Caco-2 (cell line): ENCODE measurements around the gene ZBTB39. TPM values are rescaled to one million over a fixed set of nuclear protein-coding genes. Genes with fewer than 3 reads are reported as not detected.

Experiments used
- BruUV-seq: library from RNA; stranded (reverse); fragments of 400-500 nt; replicated peaks from 2 replicates; lab custom pipeline; 2021; lab: Mats Ljungman, UMichigan
- CTCF ChIA-PET: fragments of 300-600 bp; sonication (Branson Sonifier 250); formaldehyde crosslinking; loops from one replicate; lab custom pipeline; 2022; ENCODE audit warnings: antibody characterized with exemption; lab: Charles Lee
- POLR2A ChIA-PET: fragments of 300-600 bp; sonication (Branson Sonifier 250); formaldehyde crosslinking; loops from one replicate; lab custom pipeline; 2022; ENCODE audit warnings: antibody characterized with exemption; lab: Charles Lee
- DNase-seq, 2 experiments: peaks; one replicate each; pipeline versions ENCODE4 v3.0.0 to v3.0.0-alpha.2; 2020 to 2022
- H3K27me3 ChIP-seq: replicated peaks from 2 replicates; pipeline ENCODE4 v1.6.0; 2011; ENCODE audit warnings: low read length; ENCODE audit not compliant: control insufficient read depth, insufficient read depth
- H3K36me3 ChIP-seq: 2 replicates; pipeline ENCODE4 v1.5.1; 2011; ENCODE audit warnings: low read length; ENCODE audit not compliant: control insufficient read depth, insufficient read depth
- H3K4me1 ChIP-seq: fragments of 250-450 bp; sonication (Bioruptor Pico); 2 replicates; pipeline ENCODE4 v1.5.1; 2020; ENCODE audit warnings: mild to moderate bottlenecking
- H3K4me3 ChIP-seq: 2 replicates; pipeline ENCODE4 v1.5.1; 2011; ENCODE audit warnings: low read depth, mild to moderate bottlenecking, control low read depth, low read length
- H3K9me3 ChIP-seq: fragments of 250-450 bp; sonication (Bioruptor Pico); 2 replicates; pipeline ENCODE4 v1.5.1; 2020; ENCODE audit warnings: mild to moderate bottlenecking, moderate library complexity
- H3K27ac Mint-ChIP-seq: one replicate; pipeline ENCODE4 v1.8.0; 2022; ENCODE audit warnings: mixed read lengths; ENCODE audit not compliant: unreplicated experiment
- H3K27me3 Mint-ChIP-seq: one replicate; pipeline ENCODE4 v1.8.0; 2022; ENCODE audit warnings: mixed read lengths; ENCODE audit not compliant: insufficient read depth, unreplicated experiment
- H3K36me3 Mint-ChIP-seq: one replicate; pipeline ENCODE4 v1.8.0; 2022; ENCODE audit warnings: mild to moderate bottlenecking, mixed read lengths; ENCODE audit not compliant: insufficient read depth, unreplicated experiment
- H3K4me1 Mint-ChIP-seq: one replicate; pipeline ENCODE4 v1.8.0; 2022; ENCODE audit warnings: low read depth, mixed read lengths; ENCODE audit not compliant: unreplicated experiment
- H3K4me3 Mint-ChIP-seq: one replicate; pipeline ENCODE4 v1.8.0; 2022; ENCODE audit warnings: mild to moderate bottlenecking, moderate library complexity, mixed read lengths; ENCODE audit not compliant: unreplicated experiment
- H3K9me3 Mint-ChIP-seq: one replicate; pipeline ENCODE4 v1.8.0; 2022; ENCODE audit warnings: mixed read lengths; ENCODE audit not compliant: unreplicated experiment
- CTCF ChIP-seq, 2 experiments: fragments of 200-600 bp in 1 of 2; IDR thresholded peaks; 1 replicate in 1 of 2; 2 replicates in 1 of 2; pipeline versions ENCODE4 v1.5.1 to v1.8.0; 2011 to 2022; ENCODE audit warnings: antibody characterized with exemption in 1 of 2, control low read depth in 1 of 2, inconsistent platforms in 1 of 2, low read depth in 1 of 2, low read length in 1 of 2, mild to moderate bottlenecking in 1 of 2, moderate library complexity in 1 of 2; ENCODE audit not compliant: insufficient read depth in 1 of 2, severe bottlenecking in 1 of 2, unreplicated experiment in 1 of 2
- intact Hi-C: fragments of 100-400 bp; cut with micrococcal nuclease; formaldehyde crosslinking; loops from one replicate; pipeline ENCODE4 v1.10.0; 2022; ENCODE audit not compliant: unreplicated experiment
- total RNA-seq: library from RNA; stranded (reverse); gene quantifications from 2 replicates; pipeline ENCODE4 v1.2.3, GENCODE V29; 2022

The ZBTB39 gene
- total RNA-seq, 1 experiment from 2014 or later: 12.8 TPM

- Histone ChIP-seq H3K9me3 (no peaks in the 10 kb centered on the region), H3K4me3 (no peak overlapping the region), H3K36me3 (no peaks in the 10 kb centered on the region), H3K4me1 (peaks cover 7% of the 10 kb centered on the region), H3K27me3 (no peaks in the 10 kb centered on the region)
- H3K4me1 Mint-ChIP-seq: peaks cover 14% of the 10 kb centered on the region
- intact Hi-C loops: no loop called here
- peak in 1 of 2 experiments; percentile 17 for TF ChIP-seq CTCF (IDR thresholded peaks at IDR 0.05; ENCODE audit: insufficient read depth in 1 of 2, low read depth in 1 of 2, low read length in 1 of 2, severe bottlenecking in 1 of 2, unreplicated experiment in 1 of 2)
- BruUV-seq: no TSS peak
- H3K27ac Mint-ChIP-seq: no peak overlapping the region
- no peaks in the 10 kb centered on the region for H3K27me3 Mint-ChIP-seq
- H3K9me3 Mint-ChIP-seq: no peaks in the 10 kb centered on the region
- ChIA-PET POLR2A (no interaction called here), CTCF (no interaction called here)
- H3K36me3 Mint-ChIP-seq: no peaks in the 10 kb centered on the region
- DNase-seq: no peak
- H3K4me3 Mint-ChIP-seq: no peak overlapping the region
Observed at GRCh38 chr12:57012600-57013465, 6.5 kb upstream of the ZBTB39 start.

DNA sequence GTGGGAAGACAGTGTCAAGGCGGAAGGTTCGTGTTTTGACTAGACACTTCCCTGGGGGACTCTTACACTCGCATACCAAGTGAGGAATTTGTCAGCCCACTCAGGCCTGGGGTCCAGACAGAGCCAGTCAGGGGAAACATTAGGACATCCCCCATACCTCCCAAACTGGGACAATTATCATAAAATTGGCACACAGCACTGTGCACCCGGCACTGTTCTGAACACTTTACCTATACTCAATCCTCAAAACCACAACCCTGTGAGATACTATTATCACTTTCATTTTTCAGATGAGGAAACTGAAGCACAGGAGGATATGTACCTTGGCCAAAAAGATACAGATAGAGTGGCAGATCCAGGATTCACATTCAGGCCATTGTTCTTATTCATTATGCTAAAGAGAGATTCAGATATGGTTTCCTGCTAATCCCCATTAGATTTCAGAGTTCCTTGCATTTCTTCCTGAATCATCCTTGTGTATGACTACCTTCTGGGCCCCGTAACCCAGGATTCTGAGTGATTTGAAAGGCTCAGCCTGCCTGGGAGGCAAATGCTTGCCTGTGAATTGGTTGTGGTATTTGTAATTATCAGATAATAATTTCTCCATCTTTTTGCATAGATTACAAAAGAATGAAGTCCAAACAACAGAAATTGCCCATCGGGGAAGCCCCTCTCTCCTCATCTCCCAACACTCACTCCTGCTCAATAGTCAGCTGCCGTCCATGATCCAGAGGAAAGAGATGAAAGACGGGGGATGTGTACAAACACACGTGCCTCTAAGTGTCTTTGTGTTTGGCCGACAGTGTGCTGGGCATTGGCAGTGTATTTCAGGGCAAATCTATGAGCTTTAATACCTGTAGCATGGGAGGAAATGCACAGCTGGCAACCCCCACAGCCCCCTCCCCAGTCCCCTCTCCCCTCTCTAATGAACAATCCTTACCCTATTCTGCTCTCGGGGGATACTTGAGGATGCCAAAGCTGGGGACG, 5.4 kb upstream of the ZBTB39 start:
- no peaks in the 10 kb centered on the region for H3K27me3 ChIP-seq
- Mint-ChIP-seq H3K9me3 (no peaks in the 10 kb centered on the region), H3K27me3 (no peaks in the 10 kb centered on the region), H3K27ac (no peak overlapping the region), H3K36me3 (no peaks in the 10 kb centered on the region), H3K4me1 (peaks cover 16% of the 10 kb centered on the region), H3K4me3 (no peak overlapping the region)
- H3K9me3 ChIP-seq: no peaks in the 10 kb centered on the region
- CTCF ChIA-PET: interaction anchor here (0.5 to 1.1 kb wide), 2 partner anchors 100 to 328 kb away, joined by 3 to 7 read pairs; no protein-coding TSS in a partner anchor
- no peak for DNase-seq
- intact Hi-C loops: no loop called here
- no peaks in the 10 kb centered on the region for H3K36me3 ChIP-seq
- no peak overlapping the region for H3K4me3 ChIP-seq
- TF ChIP-seq CTCF (IDR thresholded peaks at IDR 0.05; ENCODE audit: insufficient read depth in 1 of 2, low read depth in 1 of 2, low read length in 1 of 2, severe bottlenecking in 1 of 2, unreplicated experiment in 1 of 2): no peak
- POLR2A ChIA-PET: no interaction called here
- BruUV-seq: no TSS peak
- peaks cover 10% of the 10 kb centered on the region for H3K4me1 ChIP-seq

GRCh38 chr12:57010627-57011247, 4.4 kb upstream of the ZBTB39 start:
- Mint-ChIP-seq H3K27ac (no peak overlapping the region), H3K4me1 (peaks cover 18% of the 10 kb centered on the region), H3K4me3 (no peak overlapping the region), H3K9me3 (no peaks in the 10 kb centered on the region), H3K36me3 (no peaks in the 10 kb centered on the region), H3K27me3 (no peaks in the 10 kb centered on the region)
- Histone ChIP-seq H3K27me3 (no peaks in the 10 kb centered on the region), H3K9me3 (no peaks in the 10 kb centered on the region), H3K36me3 (no peaks in the 10 kb centered on the region), H3K4me1 (peaks cover 11% of the 10 kb centered on the region), H3K4me3 (no peak overlapping the region)
- BruUV-seq: no TSS peak
- DNase-seq: no peak
- TF ChIP-seq CTCF (IDR thresholded peaks at IDR 0.05; ENCODE audit: insufficient read depth in 1 of 2, low read depth in 1 of 2, low read length in 1 of 2, severe bottlenecking in 1 of 2, unreplicated experiment in 1 of 2): no peak
- intact Hi-C loops: no loop called here
- ChIA-PET POLR2A (no interaction called here), CTCF (interaction anchor here (1.1 kb wide), 1 partner anchor 101 kb away, joined by 3 read pairs; no protein-coding TSS in a partner anchor)
